Dedifferentiated amniotic fluid mesenchymal stem cell (primary cell): ENCODE data around the gene SNAI3.

ENCODE experiments used
- DNase-seq: peaks from one replicate; pipeline ENCODE4 v3.0.0-alpha.2; 2016; ENCODE audit errors: extremely low spot score

SNAI3 gene

DNA sequence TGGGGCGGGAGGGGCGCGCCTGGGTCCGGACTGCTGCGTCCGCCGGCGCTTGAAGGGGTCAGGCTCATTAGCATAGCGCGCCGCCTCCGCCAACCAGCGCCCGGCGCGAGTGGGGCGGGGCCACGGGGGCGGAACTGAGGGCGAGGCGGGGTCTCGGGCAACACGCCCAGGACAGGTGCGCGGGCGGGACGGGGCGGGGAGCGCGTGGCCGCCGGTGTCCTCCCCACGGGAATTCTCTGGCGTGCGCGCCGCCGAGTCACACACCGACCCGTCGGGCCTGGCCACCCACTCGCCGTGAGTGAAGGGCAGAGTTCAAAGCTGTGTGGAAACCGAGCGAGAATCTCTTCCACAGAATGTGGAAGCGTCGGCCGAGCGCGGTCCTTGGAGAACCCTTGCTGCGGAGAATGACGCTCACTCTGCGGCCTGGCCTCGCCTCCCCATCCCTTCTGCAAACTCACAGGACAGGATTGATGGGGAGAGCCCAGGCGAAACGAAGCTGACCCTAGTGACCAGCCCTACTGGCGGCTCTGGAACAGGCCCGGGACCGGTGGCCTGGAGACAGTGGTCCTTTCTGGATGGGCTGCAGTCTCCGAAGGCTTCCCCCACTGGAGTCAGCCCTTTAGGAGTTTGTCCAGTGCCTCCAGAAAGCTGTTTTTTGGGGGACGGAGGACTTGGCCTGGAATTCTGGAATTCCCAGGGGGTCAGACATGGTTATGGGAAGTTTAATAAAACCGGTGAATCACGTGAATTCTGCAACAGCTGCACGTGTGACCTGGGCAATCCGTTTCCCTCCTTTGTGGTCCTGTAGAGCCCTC, at the start of gene SNAI3:
Gene SNAI3, minus strand, starts transcription at position 69 of the 815 bp plus-strand sequence. CDS start 101 bp downstream, outside the sequence.
- DNase-seq, result no peak

DNA sequence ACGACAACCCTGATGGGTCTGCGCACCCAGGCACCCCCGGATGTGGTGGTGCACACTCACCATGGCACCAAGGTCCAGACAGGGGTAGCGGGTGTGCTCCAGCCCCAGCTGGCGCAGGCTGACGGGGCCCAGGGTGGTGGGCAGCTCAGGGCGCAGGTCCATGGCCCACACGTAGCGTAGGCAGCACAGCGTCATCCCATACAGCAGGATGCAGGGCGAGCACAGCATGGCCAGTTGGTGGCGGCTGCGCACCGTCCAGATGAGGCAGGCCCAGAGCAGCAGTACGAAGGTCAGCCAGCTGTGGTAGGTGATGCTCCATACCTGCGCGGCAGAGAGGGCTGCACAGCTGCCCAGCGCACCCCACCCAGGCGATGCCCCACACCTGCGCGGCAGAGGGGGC, 49.8 kb upstream of the SNAI3 start:
- no peak for DNase-seq

DNA sequence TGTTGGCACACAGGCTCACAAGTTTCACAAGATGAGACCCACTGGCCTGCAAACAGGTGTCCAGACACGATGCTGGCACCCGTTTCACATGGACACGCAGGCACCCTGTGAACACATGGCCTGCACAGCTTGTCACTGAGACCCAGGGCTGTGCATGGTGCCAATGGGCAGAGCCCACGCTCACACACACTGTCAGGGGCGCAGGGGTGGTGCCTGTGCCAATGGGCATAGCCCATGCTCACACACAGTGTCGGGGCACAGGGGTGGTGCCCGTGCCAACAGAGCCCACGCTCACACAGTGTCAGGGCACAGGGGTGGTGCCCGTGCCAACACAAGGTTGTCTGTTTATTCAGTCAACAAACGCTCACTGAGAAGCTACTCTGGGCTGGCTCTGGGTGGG, 49.3 kb upstream of the SNAI3 start:
- DNase-seq, result no peak

DNA sequence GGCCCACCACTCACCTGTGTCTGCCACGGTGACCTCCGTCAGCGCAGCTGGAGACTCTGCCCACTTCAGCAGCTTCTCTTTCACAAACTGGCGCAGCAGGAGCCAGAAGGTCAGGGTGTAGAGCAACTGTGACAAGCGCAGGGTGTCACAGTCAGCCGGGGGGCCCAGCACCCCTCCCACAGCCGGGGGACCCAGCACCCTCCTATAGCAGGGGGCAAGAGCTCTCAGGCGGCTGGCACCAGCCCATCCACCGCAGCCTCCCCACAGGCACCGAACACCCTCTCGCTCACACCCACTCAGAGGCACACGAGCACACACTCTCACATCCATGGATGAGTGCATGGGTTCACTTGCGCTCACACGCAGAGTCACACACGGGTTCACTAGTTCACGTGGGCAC, 48.8 kb upstream of the SNAI3 start:
- DNase-seq, result no peak

- DNase-seq, result no peak
Observed at GRCh38 chr16:88734361-88734728, 48.0 kb upstream of the SNAI3 start.

DNA sequence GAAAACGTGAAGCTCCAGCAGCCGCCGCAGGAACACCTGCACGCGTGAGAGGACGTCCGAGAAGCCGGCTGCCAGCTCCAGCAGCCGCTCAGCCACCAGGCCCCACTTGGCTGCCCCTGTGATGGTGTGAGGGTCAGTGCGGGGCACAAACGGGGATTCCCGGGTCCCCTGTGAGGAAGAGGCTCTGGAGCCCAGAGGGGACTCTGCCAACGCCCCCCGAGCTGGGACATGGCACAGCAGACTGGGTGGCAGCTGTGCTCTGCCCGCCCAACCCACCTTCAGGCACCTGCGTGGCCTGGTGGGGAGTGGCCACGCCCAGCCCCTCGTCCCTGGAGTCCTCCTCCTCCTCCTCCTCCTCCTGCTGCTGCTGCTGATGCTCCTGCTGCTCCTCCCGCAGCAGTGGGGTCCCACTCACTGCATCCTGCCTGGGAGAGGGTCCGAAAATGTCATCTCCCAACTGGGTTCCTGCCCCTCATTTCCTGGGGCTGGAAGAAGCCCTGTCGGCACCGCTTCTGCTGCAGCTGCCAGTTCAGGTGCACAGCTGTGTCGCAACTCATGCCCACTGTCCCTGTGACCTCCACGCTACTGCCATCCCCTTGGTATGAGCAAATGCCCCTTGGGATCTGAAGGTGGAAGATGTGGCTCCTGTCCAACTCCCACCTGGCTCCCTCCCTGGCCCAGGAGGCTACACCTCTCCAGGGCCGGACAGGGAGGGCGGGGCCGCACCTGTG, 47.5 kb upstream of the SNAI3 start:
- no peak for DNase-seq

DNA sequence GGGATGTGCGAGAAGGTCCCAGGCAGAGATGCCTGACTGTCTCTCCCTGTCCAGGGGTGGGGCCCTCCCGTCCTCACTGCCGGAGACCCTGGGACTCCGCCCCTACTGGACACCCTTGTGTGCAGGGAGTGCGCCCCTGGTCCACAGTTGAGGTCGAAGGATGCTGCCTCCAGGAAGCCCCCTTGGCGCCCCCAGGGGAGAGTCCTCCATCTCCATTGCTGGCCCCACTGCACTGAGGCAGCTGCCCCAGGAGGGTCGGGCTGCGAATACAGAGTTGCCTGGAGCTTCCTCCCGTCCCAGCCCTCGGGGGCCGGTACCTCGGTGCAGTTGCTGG, 46.6 kb upstream of the SNAI3 start:
- no peak for DNase-seq

DNA sequence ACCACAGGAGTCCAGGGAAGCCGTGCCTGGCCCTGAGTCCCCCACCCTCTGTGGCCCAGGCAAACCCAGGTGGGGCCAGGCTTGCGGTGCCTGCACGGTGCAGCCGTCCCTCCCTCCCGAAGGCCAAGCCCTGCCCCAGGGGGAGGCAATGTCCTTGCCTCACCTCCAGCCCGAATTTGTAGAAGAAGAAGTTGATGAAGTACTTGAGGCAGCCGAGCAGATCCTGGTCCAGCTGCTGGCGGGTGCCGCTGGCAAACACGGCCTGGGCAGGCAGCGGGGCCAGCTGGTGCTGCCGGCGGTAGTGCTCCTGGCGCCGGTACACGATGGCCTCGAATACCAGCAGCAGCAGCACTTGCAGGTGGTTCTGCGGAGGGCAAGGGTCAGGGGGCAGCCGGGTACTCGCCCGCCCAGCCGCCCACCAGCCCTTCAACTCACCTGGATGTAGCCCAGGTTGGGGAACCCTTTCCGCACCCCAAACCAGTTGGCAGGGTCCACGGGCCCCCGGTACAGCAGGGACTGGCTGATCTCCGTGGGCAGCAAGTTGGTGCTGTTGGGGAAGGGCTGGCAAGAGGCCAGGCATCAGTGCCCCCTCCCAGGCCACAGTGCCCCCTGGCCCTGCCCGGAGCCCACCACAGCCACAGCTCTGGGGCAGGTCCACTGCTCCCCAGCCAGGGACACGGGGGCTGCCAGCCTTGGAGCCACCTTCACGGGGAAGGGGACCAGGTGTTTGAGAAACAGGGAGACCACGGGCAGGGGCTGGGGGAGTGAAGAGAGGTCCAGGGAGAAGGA, 46.1 kb upstream of the SNAI3 start:
- no peak for DNase-seq

- no peak for DNase-seq
Observed at GRCh38 chr16:88731699-88732098, 45.4 kb upstream of the SNAI3 start.

GRCh38 chr16:88730632-88731607, 44.6 kb upstream of the SNAI3 start:
- DNase-seq, result no peak

DNA sequence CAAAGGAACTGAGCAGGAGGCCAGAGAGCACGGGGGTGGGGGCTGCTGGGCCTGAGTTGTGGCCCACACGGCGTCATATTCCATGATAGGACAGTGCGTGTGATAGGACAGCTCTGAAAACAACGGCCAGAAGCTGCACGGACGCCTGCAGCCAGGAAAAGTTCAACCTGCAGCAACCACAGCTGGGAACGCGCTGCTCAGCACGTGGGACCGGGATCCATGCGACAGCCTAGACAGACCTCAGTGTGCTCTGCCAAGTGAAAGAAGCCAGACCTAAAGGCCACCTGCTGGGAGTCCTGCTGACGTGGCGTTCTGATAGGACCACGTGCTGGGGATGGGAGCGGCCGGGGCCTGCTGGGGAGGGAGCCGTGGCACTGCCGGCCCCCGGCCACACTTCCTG, 41.6 kb upstream of the SNAI3 start:
- DNase-seq, result no peak

DNA sequence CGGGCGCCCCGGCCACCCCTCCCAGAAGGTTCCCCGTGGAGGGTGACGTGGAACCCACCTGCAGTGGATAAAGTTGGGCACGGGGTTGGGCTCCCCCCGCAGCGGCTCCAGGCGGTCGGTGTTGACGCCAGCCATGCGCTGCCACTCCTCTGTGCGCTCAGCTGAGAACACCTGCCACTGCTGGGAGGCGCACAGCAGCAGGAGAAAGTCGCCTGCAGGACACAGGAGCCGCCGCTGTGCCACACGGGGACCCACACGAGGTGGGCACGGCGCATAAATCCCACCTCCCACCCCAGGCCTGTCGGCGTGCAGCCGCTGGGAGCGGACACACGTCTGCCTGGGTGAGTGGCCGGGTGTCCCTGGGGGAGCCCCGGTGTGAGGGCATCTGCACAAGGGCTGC, 40.7 kb upstream of the SNAI3 start:
- DNase-seq, result no peak

DNA sequence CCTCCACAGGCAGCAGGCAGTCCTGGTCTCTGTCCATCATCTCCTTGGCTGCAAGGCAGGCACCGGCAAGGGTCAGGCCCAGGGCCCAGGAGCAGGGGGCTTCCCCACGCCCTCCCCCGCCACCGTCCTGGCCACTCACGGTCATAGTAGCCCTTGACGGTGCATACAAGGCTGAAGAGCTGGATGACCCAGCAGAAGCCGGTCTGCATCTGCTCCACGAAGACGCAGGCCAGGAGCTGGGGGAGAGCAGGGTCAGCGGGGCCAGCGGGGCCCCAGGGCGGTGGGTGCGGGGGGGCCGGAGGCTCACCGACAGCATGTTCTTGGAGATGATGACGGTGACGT, 40.1 kb upstream of the SNAI3 start:
- no peak for DNase-seq

- no peak for DNase-seq
Observed at GRCh38 chr16:88725609-88726407, 39.5 kb upstream of the SNAI3 start.

DNA sequence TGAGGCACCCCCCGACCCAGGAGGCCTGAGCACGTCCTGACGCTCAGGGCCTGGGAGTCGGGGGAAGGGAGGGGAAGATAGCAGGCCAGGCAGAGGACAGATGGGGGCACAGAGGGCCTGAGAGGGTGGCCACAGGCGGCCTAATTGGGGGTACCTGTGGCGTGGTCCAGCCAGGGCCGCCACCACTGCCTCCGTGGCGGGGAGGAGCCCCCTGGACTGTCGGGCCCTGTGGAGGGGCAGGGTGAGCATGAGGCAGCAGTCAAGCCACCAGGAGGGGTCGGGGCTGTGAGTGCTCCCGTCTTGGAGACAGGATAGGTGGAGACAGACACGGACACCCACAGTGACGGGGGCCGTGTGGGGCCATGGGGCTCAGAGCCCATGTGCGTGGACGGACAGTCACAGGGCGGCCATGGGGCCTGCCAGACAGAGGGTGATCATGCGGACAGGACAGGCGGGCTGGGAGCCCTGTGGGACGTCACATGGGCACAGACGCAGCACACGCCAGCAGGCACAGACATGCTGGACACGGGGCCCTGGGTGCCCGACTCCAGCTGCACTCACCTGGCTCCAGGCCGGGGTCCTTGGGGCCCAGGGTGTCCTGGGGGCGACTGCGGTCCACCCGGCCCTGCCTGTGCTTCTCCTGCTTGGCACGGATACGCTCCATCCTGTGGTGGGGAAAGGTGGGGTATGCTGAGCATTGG, 38.7 kb upstream of the SNAI3 start:
- DNase-seq, result no peak

DNA sequence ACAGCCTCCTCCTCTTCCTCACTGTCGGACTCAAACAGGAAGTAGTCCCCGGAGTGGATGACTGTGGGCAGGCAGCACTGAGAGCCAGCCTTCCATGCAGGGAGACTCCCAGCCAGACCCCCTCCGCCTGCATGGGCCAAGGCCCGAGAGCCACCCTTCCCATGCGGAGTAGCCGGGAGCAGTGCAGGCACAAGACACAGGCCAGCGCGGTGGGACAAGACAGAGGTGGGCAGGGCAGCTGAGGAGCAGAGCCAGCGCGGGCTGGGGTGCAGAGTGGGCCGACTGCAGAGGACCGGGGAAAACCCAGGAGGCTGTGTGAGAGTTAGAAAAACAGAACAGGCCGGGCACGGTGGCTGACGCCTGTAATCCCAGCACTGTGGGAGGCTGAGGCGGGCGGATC, 37.6 kb upstream of the SNAI3 start:
- no peak for DNase-seq

GRCh38 chr16:88723507-88723887, 37.2 kb upstream of the SNAI3 start:
- DNase-seq, result no peak

- no peak for DNase-seq
Observed at GRCh38 chr16:88722784-88723506, 36.6 kb upstream of the SNAI3 start.
